ENCODE measurements around the gene UPK3BL2.
"Not testable (repeated sequence)": the region's sequence is repeated elsewhere in the genome, so short reads cannot be mapped to it uniquely, and the experiment has no call there.

DNA sequence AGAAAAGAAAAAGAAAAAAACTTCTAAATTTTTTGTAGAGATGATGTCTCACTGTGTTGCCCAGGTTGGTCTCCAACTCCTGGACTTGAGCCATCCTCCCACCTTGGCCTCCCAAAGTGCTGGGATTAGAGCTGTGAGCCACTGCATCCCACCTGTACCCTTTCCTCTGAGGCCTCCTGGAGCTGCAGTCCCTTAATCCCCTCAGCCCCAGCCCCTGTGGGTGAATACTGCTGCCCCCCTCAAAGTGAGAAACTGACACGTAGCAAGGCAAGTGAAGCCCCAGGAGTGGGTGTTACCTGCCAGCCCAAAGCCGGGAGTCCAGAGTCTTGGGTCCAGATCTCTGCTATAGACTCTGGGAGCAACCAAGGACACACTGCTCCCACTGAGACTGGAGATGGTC lies 18.7 kb downstream of the UPK3BL2 start:
- not testable (repeated sequence) for TF ChIP-seq CTCF (IDR thresholded peaks at IDR 0.05; ENCODE audit: poor library complexity); EZH2 (IDR thresholded peaks at IDR 0.05; ENCODE audit: borderline replicate concordance)

Data from hepatocyte (in vitro differentiated cells).